Loucy (cell line): ENCODE results near the gene FCN3.

ENCODE experiments used
- H2AFZ ChIP-seq: fragments of 200-600 bp; sonication (generic); 2 replicates; pipeline ENCODE4 v1.6.0; 2016; ENCODE audit warnings: antibody characterized with exemption, mild to moderate bottlenecking, low read length, moderate library complexity
- H3F3A ChIP-seq: fragments of 200-600 bp; 2 replicates; pipeline ENCODE4 v1.6.0; 2016; ENCODE audit warnings: antibody characterized with exemption, low read depth, mild to moderate bottlenecking
- H3K27me3 ChIP-seq: fragments of 200-600 bp; sonication (generic); 2 replicates; pipeline ENCODE4 v1.6.1; 2014; ENCODE audit warnings: low read length, mild to moderate bottlenecking; ENCODE audit not compliant: insufficient read depth, poor library complexity, severe bottlenecking
- H3K36me3 ChIP-seq: fragments of 200-600 bp; sonication (generic); 2 replicates; pipeline ENCODE4 v1.6.1; 2016; ENCODE audit warnings: low read length; ENCODE audit not compliant: insufficient read depth
- H3K4me1 ChIP-seq: fragments of 200-600 bp; sonication (generic); 2 replicates; pipeline ENCODE4 v1.5.1; 2014; ENCODE audit warnings: low read length, mild to moderate bottlenecking; ENCODE audit not compliant: insufficient read depth, poor library complexity, severe bottlenecking
- H3K4me2 ChIP-seq: fragments of 200-600 bp; sonication (generic); 2 replicates; pipeline ENCODE4 v1.6.0; 2014; ENCODE audit warnings: antibody characterized with exemption, low read length, low read depth, mild to moderate bottlenecking; ENCODE audit not compliant: poor library complexity, severe bottlenecking
- H3K4me3 ChIP-seq: fragments of 200-600 bp; sonication (generic); 2 replicates; pipeline ENCODE4 v1.5.1; 2014; ENCODE audit warnings: low read length, mild to moderate bottlenecking, mixed read lengths; ENCODE audit not compliant: poor library complexity, severe bottlenecking
- H3K79me2 ChIP-seq: fragments of 200-600 bp; sonication (generic); 2 replicates; pipeline ENCODE4 v1.6.1; 2014; ENCODE audit warnings: low read length; ENCODE audit not compliant: insufficient read depth
- H3K9ac ChIP-seq: fragments of 200-600 bp; sonication (generic); 2 replicates; pipeline ENCODE4 v1.6.0; 2014; ENCODE audit warnings: mild to moderate bottlenecking, low read depth, low read length, moderate library complexity; ENCODE audit not compliant: poor library complexity, severe bottlenecking
- H3K9me2 ChIP-seq: fragments of 200-600 bp; sonication (generic); replicated peaks from 2 replicates; pipeline ENCODE4 v1.6.1; 2016; ENCODE audit warnings: low read depth, low read length, mixed read lengths
- H3K9me3 ChIP-seq: fragments of 200-600 bp; sonication (generic); 2 replicates; pipeline ENCODE4 v1.6.1; 2014; ENCODE audit warnings: mild to moderate bottlenecking, antibody characterized with exemption, low read length, low read depth; ENCODE audit not compliant: insufficient read depth
- H4K20me1 ChIP-seq: fragments of 200-600 bp; sonication (generic); 2 replicates; pipeline ENCODE4 v1.6.0; 2014; ENCODE audit warnings: antibody characterized with exemption, low read length, mild to moderate bottlenecking; ENCODE audit not compliant: insufficient read depth, poor library complexity, severe bottlenecking
- CTCF ChIP-seq: fragments of 200-600 bp; sonication (generic); conservative IDR thresholded peaks from 2 replicates; pipeline ENCODE4 v1.5.1; 2014; ENCODE audit warnings: mild to moderate bottlenecking, antibody characterized with exemption, low read length
- EZH2phosphoT487 ChIP-seq: fragments of 200-600 bp; IDR thresholded peaks from 2 replicates; pipeline ENCODE4 v1.6.1; 2018; ENCODE audit warnings: antibody characterized with exemption, mild to moderate bottlenecking, moderate library complexity, borderline replicate concordance

FCN3 gene

GRCh38 chr1:27397749-27398148 is 23.1 kb upstream of the FCN3 start:
- Histone ChIP-seq H3K4me2 (no peak overlapping the region), H4K20me1 (no peaks in the 10 kb centered on the region), H3K36me3 (no peaks in the 10 kb centered on the region), H3K9me3 (no peaks in the 10 kb centered on the region), H3K79me2 (no peaks in the 10 kb centered on the region), H3K9me2 (no peaks in the 10 kb centered on the region), H3F3A (peaks cover 3% of the 10 kb centered on the region; the same call in 1 of the 2 replicates), H3K27me3 (no peaks in the 10 kb centered on the region), H3K4me3 (no peak overlapping the region), H3K9ac (no peak overlapping the region), H2AFZ (no peak overlapping the region), H3K4me1 (peaks cover 23% of the 10 kb centered on the region)
- TF ChIP-seq CTCF (no peak), EZH2phosphoT487 (no peak)

GRCh38 chr1:27397110-27397509 is 22.5 kb upstream of the FCN3 start:
- no peaks in the 10 kb centered on the region for H3K79me2 ChIP-seq
- no peaks in the 10 kb centered on the region for H3K36me3 ChIP-seq
- H3K4me2 ChIP-seq: no peak overlapping the region
- no peak overlapping the region for H2AFZ ChIP-seq
- no peaks in the 10 kb centered on the region for H3F3A ChIP-seq
- H4K20me1 ChIP-seq: no peaks in the 10 kb centered on the region
- H3K9me3 ChIP-seq: no peaks in the 10 kb centered on the region
- peaks cover 20% of the 10 kb centered on the region for H3K4me1 ChIP-seq
- TF ChIP-seq EZH2phosphoT487 (no peak), CTCF (no peak)
- H3K4me3 ChIP-seq: no peak overlapping the region
- H3K9ac ChIP-seq: no peak overlapping the region
- H3K9me2 ChIP-seq: no peaks in the 10 kb centered on the region
- H3K27me3 ChIP-seq: no peaks in the 10 kb centered on the region

DNA sequence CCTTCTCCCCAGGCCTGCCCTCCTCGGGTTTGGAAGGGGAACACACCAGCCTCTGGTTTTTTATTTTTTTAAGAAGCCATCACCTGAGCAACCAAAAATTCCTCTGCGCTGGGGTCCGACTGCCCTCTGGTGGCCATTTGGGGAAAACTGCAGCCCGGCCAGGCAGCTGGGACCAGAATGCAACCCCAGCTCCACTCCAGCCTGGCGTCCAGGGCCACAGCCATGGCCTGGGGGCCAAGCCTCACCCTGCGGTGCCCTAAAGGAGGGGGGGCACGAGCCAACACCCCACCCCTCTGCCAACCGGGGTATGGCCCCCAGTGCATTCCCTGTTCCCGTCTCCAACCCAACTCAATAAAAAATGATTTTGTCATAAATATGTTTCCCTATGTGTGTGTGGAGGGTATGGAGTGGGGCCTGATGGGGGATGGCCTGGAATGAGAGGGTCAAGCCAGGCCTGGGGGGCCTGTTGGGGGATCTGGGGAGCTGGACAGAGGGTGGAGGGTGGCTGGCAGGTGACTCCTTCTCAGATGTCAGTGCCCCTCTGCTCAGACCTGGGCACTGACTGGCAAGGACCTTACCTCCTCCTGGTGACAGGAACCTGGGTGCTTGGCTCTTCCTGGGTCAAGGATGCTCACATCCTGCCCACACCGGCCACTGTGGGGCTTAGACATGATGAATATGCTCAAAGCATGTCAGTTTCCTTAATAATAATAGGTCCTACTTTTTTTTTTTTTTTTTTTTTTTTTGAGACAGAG is 21.0 kb upstream of the FCN3 start:
- TF ChIP-seq CTCF (peak; percentile 96), EZH2phosphoT487 (no peak)
- Histone ChIP-seq H3K9me3 (no peaks in the 10 kb centered on the region), H3K4me3 (no peak overlapping the region), H3K9me2 (no peaks in the 10 kb centered on the region), H3K36me3 (no peaks in the 10 kb centered on the region), H3K4me2 (no peak overlapping the region), H3K4me1 (peaks cover 11% of the 10 kb centered on the region), H3K27me3 (no peaks in the 10 kb centered on the region), H3K9ac (no peak overlapping the region), H3F3A (no peaks in the 10 kb centered on the region), H2AFZ (0 out of 2 replicates have a peak overlapping the region, but pooled peaks have one; percentile 55), H3K79me2 (no peaks in the 10 kb centered on the region), H4K20me1 (no peaks in the 10 kb centered on the region)
